T follicular helper cell (primary cell): Measurements from ENCODE around the gene SEC63.
"Not testable (repeated sequence)": the region's sequence is repeated elsewhere in the genome, so short reads cannot be mapped to it uniquely, and the experiment has no call there.

Experiments used
- DNase-seq: peaks from one replicate; pipeline ENCODE4 v3.0.0-alpha.2; 2020; ENCODE audit warnings: low read depth

Gene SEC63

GRCh38 chr6:107973594-107973993 is 15.6 kb upstream of the SEC63 start:
- DNase-seq: no peak

GRCh38 chr6:107972413-107973096 is 14.5 kb upstream of the SEC63 start:
- no peak for DNase-seq

- DNase-seq: no peak
Measured at GRCh38 chr6:107971181-107971580, 13.2 kb upstream of the SEC63 start.

- no peak for DNase-seq
Measured at GRCh38 chr6:107970255-107970654, 12.2 kb upstream of the SEC63 start.

- no peak for DNase-seq
Measured at GRCh38 chr6:107968081-107968480, 10.1 kb upstream of the SEC63 start.

- DNase-seq: no peak
Measured at GRCh38 chr6:107965746-107966145, 7.7 kb upstream of the SEC63 start.

- no peak for DNase-seq
Measured at GRCh38 chr6:107962723-107963122, 4.7 kb upstream of the SEC63 start.

GRCh38 chr6:107959392-107959791 is 1.4 kb upstream of the SEC63 start:
- no peak for DNase-seq

- not testable (repeated sequence) for DNase-seq
Measured at GRCh38 chr6:107958689-107959362, 818 bp upstream of the SEC63 start.

- DNase-seq: peak; percentile 46
Measured at GRCh38 chr6:107957308-107957908, 600 bp downstream of the SEC63 start.

GRCh38 chr6:107956586-107957307 is 1.3 kb downstream of the SEC63 start:
- no peak for DNase-seq

GRCh38 chr6:107956181-107956580 is 1.8 kb downstream of the SEC63 start:
- DNase-seq: no peak

GRCh38 chr6:107953858-107954414 is 4.1 kb downstream of the SEC63 start:
- not testable (repeated sequence) for DNase-seq

GRCh38 chr6:107943626-107944439 is 14.2 kb downstream of the SEC63 start:
- no peak for DNase-seq

- DNase-seq: no peak
Measured at GRCh38 chr6:107942142-107942541, 15.9 kb downstream of the SEC63 start.

- no peak for DNase-seq
Measured at GRCh38 chr6:107941627-107942026, 16.4 kb downstream of the SEC63 start.

- no peak for DNase-seq
Measured at GRCh38 chr6:107941199-107941598, 16.8 kb downstream of the SEC63 start.

GRCh38 chr6:107936910-107937292 is 21.1 kb downstream of the SEC63 start:
- DNase-seq: not testable (repeated sequence)

- DNase-seq: no peak
Measured at GRCh38 chr6:107936162-107936909, 21.7 kb downstream of the SEC63 start.

- not testable (repeated sequence) for DNase-seq
Measured at GRCh38 chr6:107934229-107934628, 23.8 kb downstream of the SEC63 start.

- DNase-seq: no peak
Measured at GRCh38 chr6:107932580-107932979, 25.4 kb downstream of the SEC63 start.
